Gastrocnemius medialis (tissue), 4 donors: ENCODE results near the gene ANXA8L1.
"Not testable (repeated sequence)": the region's sequence is repeated elsewhere in the genome, so short reads cannot be mapped to it uniquely, and the experiment has no call there.

Experiments
- CTCF ChIP-seq, 5 experiments: fragments of 450-650 bp in 3 of 5; fragments of 200-600 bp in 2 of 5; sonication (generic) in 2 of 5; IDR thresholded peaks in 4 of 5; conservative IDR thresholded peaks in 1 of 5; 1 replicate in 4 of 5; 2 replicates in 1 of 5; pipeline ENCODE4 v1.5.1; 2016 to 2019; ENCODE audit warnings: antibody characterized with exemption in 5 of 5, mild to moderate bottlenecking in 3 of 5, moderate library complexity in 3 of 5
- POLR2A ChIP-seq, 2 donors: fragments of 450-650 bp; IDR thresholded peaks; one replicate each; pipeline ENCODE4 v1.6.1; 2017; ENCODE audit warnings: antibody characterized with exemption in 2 of 2, mild to moderate bottlenecking in 2 of 2, moderate library complexity in 2 of 2

- TF ChIP-seq CTCF (IDR thresholded peaks at IDR 0.05 in 4 of 5, conservative IDR thresholded peaks at IDR 0.05 in 1 of 5); POLR2A (IDR thresholded peaks at IDR 0.05): not testable (repeated sequence)
These were observed 65.4 kb downstream of the ANXA8L1 start for GRCh38 chr10:46440942-46441341.
